Measurements from ENCODE around the gene CBX4.
"Not testable (repeated sequence)": the region's sequence is repeated elsewhere in the genome, so short reads cannot be mapped to it uniquely, and the experiment has no call there.

CBX4 gene

GRCh38 chr17:79859676-79860615 is 20.7 kb upstream of the CBX4 start:
- no peak for DNase-seq (ENCODE audit: low read depth)

- DNase-seq (ENCODE audit: low read depth) = no peak
These were observed 17.9 kb upstream of the CBX4 start for GRCh38 chr17:79857095-79857494.

- DNase-seq (ENCODE audit: low read depth) = no peak
These were observed 16.3 kb upstream of the CBX4 start for GRCh38 chr17:79855331-79856124.

GRCh38 chr17:79854080-79855060 is 15.1 kb upstream of the CBX4 start:
- DNase-seq (ENCODE audit: low read depth) = no peak

- DNase-seq (ENCODE audit: low read depth) = not testable (repeated sequence)
These were observed 13.9 kb upstream of the CBX4 start for GRCh38 chr17:79853168-79853567.

GRCh38 chr17:79852748-79853147 is 13.5 kb upstream of the CBX4 start:
- peak; percentile 61 for DNase-seq (ENCODE audit: low read depth)

- no peak for DNase-seq (ENCODE audit: low read depth)
These were observed 12.2 kb upstream of the CBX4 start for GRCh38 chr17:79851461-79851817.

GRCh38 chr17:79850571-79851460 is 11.6 kb upstream of the CBX4 start:
- DNase-seq (ENCODE audit: low read depth) = peak; percentile 69

- no peak for DNase-seq (ENCODE audit: low read depth)
These were observed 10.7 kb upstream of the CBX4 start for GRCh38 chr17:79849953-79850352.

- DNase-seq (ENCODE audit: low read depth) = no peak
These were observed 9.1 kb upstream of the CBX4 start for GRCh38 chr17:79848370-79848766.

GRCh38 chr17:79847698-79848369 is 8.6 kb upstream of the CBX4 start:
- no peak for DNase-seq (ENCODE audit: low read depth)

- DNase-seq (ENCODE audit: low read depth) = peak; percentile 56
These were observed 6.3 kb upstream of the CBX4 start for GRCh38 chr17:79845601-79845949.

- DNase-seq (ENCODE audit: low read depth) = no peak
These were observed 5.8 kb upstream of the CBX4 start for GRCh38 chr17:79844869-79845600.

GRCh38 chr17:79843816-79844800 is 4.9 kb upstream of the CBX4 start:
- DNase-seq (ENCODE audit: low read depth) = peak; percentile 65

- no peak for DNase-seq (ENCODE audit: low read depth)
These were observed 4.2 kb upstream of the CBX4 start for GRCh38 chr17:79843474-79843815.

GRCh38 chr17:79842656-79843473 is 3.6 kb upstream of the CBX4 start:
- no peak for DNase-seq (ENCODE audit: low read depth)

- no peak for DNase-seq (ENCODE audit: low read depth)
These were observed 3.0 kb upstream of the CBX4 start for GRCh38 chr17:79842136-79842655.
